GM20000 (cell line): ENCODE data around the gene SMAD7.

Source experiments
- DNase-seq: peaks from one replicate; pipeline ENCODE4 v3.0.0; 2012; ENCODE audit warnings: low spot score
- CTCF ChIP-seq: IDR thresholded peaks from 2 replicates; pipeline ENCODE4 v1.5.1; 2012; ENCODE audit warnings: mild to moderate bottlenecking, control low read depth; ENCODE audit errors: extremely low read depth, missing control alignments

The SMAD7 gene

GRCh38 chr18:48924630-48925490 is 25.9 kb downstream of the SMAD7 start:
- no peak for TF ChIP-seq CTCF
- DNase-seq: no peak

GRCh38 chr18:48923746-48924629 is 26.8 kb downstream of the SMAD7 start:
- no peak for DNase-seq
- TF ChIP-seq CTCF: no peak

GRCh38 chr18:48922801-48923730 is 27.7 kb downstream of the SMAD7 start:
- no peak for DNase-seq
- TF ChIP-seq CTCF: no peak

GRCh38 chr18:48922226-48922800 is 28.5 kb downstream of the SMAD7 start:
- DNase-seq: no peak

GRCh38 chr18:48921305-48922225 is 29.2 kb downstream of the SMAD7 start:
- no peak for TF ChIP-seq CTCF
- no peak for DNase-seq

More at GRCh38 chr18:48922226-48922800, 28.5 kb downstream of the SMAD7 start:
- TF ChIP-seq CTCF: no peak
